GM23338 (cell line): ENCODE results near the gene FBXL2. TPM values are rescaled to one million over a fixed set of nuclear protein-coding genes. Genes with fewer than 3 reads are reported as not detected.

Experiments used
- ATAC-seq: fragments of 200-7000 bp; cut with Tn5 transposase; 3 replicates; pipeline ENCODE4 v1.9.1; 2020
- DNase-seq: peaks from one replicate; pipeline ENCODE4 v3.0.0-alpha.2; 2015; ENCODE audit warnings: low spot score
- H2AFZ ChIP-seq: fragments of 200-600 bp; sonication (generic); 2 replicates; pipeline ENCODE4 v1.8.0; 2016; ENCODE audit warnings: antibody characterized with exemption, mild to moderate bottlenecking, moderate library complexity
- H3F3A ChIP-seq: fragments of 200-600 bp; sonication (generic); replicated peaks from 2 replicates; pipeline ENCODE4 v1.8.0; 2017; ENCODE audit warnings: antibody characterized with exemption, mixed run types, low read depth
- H3K27ac ChIP-seq: fragments of 200-600 bp; sonication (generic); 2 replicates; pipeline ENCODE4 v1.6.1; 2016; ENCODE audit warnings: low read depth
- H3K27me3 ChIP-seq: fragments of 200-600 bp; sonication (generic); 2 replicates; pipeline ENCODE4 v1.8.0; 2016; ENCODE audit warnings: mild to moderate bottlenecking, mixed run types, moderate library complexity; ENCODE audit not compliant: insufficient read depth
- H3K36me3 ChIP-seq: fragments of 200-600 bp; sonication (generic); 2 replicates; pipeline ENCODE4 v1.8.0; 2016; ENCODE audit warnings: mild to moderate bottlenecking; ENCODE audit not compliant: insufficient read depth
- H3K4me1 ChIP-seq: fragments of 200-600 bp; sonication (generic); 2 replicates; pipeline ENCODE4 v1.8.0; 2016; ENCODE audit warnings: mild to moderate bottlenecking, moderate library complexity; ENCODE audit not compliant: insufficient read depth
- H3K4me2 ChIP-seq: fragments of 200-600 bp; sonication (generic); 2 replicates; pipeline ENCODE4 v1.7.1; 2017; ENCODE audit warnings: mixed run types
- H3K4me3 ChIP-seq: fragments of 200-600 bp; sonication (generic); 2 replicates; pipeline ENCODE4 v1.6.1; 2016; ENCODE audit warnings: mixed run types
- H3K79me2 ChIP-seq: fragments of 200-600 bp; sonication (generic); replicated peaks from 2 replicates; pipeline ENCODE4 v1.8.0; 2017; ENCODE audit warnings: mild to moderate bottlenecking; ENCODE audit not compliant: insufficient read depth
- H3K9me2 ChIP-seq: fragments of 200-600 bp; sonication (generic); 2 replicates; pipeline ENCODE4 v1.8.0; 2017; ENCODE audit not compliant: insufficient read depth
- H4K20me1 ChIP-seq: fragments of 200-600 bp; sonication (generic); replicated peaks from 2 replicates; pipeline ENCODE4 v1.8.0; 2017; ENCODE audit warnings: mild to moderate bottlenecking; ENCODE audit not compliant: insufficient read depth
- H3K27ac Mint-ChIP-seq: 2 replicates; pipeline ENCODE4 v1.8.0; 2020; ENCODE audit warnings: inconsistent platforms, mild to moderate bottlenecking, moderate library complexity, mixed read lengths
- H3K27me3 Mint-ChIP-seq: 3 replicates; pipeline ENCODE4 v1.8.0; 2022; ENCODE audit warnings: low read depth, mild to moderate bottlenecking, moderate library complexity, mixed read lengths, inconsistent platforms; ENCODE audit not compliant: insufficient read depth, poor library complexity
- H3K36me3 Mint-ChIP-seq: 3 replicates; pipeline ENCODE4 v1.8.0; 2021; ENCODE audit warnings: low read depth, mild to moderate bottlenecking, inconsistent platforms, moderate library complexity, mixed read lengths
- H3K4me1 Mint-ChIP-seq: 3 replicates; pipeline ENCODE4 v1.8.0; 2020; ENCODE audit warnings: mild to moderate bottlenecking, inconsistent platforms, mixed read lengths
- H3K4me3 Mint-ChIP-seq: 3 replicates; pipeline ENCODE4 v1.8.0; 2021; ENCODE audit warnings: moderate library complexity, mild to moderate bottlenecking, inconsistent platforms, mixed read lengths
- H3K9me3 Mint-ChIP-seq: 3 replicates; pipeline ENCODE4 v1.8.0; 2020; ENCODE audit warnings: moderate library complexity, mild to moderate bottlenecking, inconsistent platforms, mixed read lengths
- CREB1 ChIP-seq: fragments of 250-450 bp; sonication (Bioruptor Pico); IDR thresholded peaks from 2 replicates; pipeline ENCODE4 v1.5.0; 2020; ENCODE audit warnings: low read depth, mild to moderate bottlenecking, moderate library complexity
- CTCF ChIP-seq, 2 experiments: fragments of 200-600 bp in 1 of 2; sonication (generic) in 1 of 2; conservative IDR thresholded peaks; 2 replicates each; pipeline versions ENCODE4 v1.5.1 to v1.6.1; 2016 to 2017; ENCODE audit warnings: antibody characterized with exemption in 2 of 2, low read depth in 2 of 2, mild to moderate bottlenecking in 2 of 2, moderate library complexity in 1 of 2
- EZH2 ChIP-seq: fragments of 200-600 bp; sonication (generic); IDR thresholded peaks from one replicate; pipeline ENCODE4 v1.8.0; 2017; ENCODE audit warnings: antibody characterized with exemption, mild to moderate bottlenecking, low read depth; ENCODE audit not compliant: unreplicated experiment
- JUNB ChIP-seq: IDR thresholded peaks from one replicate; pipeline ENCODE4 v1.6.1; 2016; ENCODE audit warnings: antibody characterized with exemption; ENCODE audit not compliant: unreplicated experiment
- POLR2AphosphoS5 ChIP-seq: IDR thresholded peaks from 2 replicates; pipeline ENCODE4 v1.6.1; 2016; ENCODE audit warnings: antibody characterized with exemption, low read depth
- REST ChIP-seq: IDR thresholded peaks from one replicate; pipeline ENCODE4 v1.6.1; 2018; ENCODE audit warnings: antibody characterized with exemption; ENCODE audit not compliant: unreplicated experiment
- ZNF114 ChIP-seq: fragments of 250-450 bp; sonication (Bioruptor Pico); IDR thresholded peaks from 2 replicates; pipeline ENCODE4 v1.5.0; 2020; ENCODE audit warnings: mild to moderate bottlenecking, moderate library complexity
- ZNF331 ChIP-seq: fragments of 250-450 bp; sonication (Bioruptor Pico); IDR thresholded peaks from 2 replicates; pipeline ENCODE4 v1.5.0; 2020; ENCODE audit warnings: low read depth, mild to moderate bottlenecking, moderate library complexity
- ZNF462 ChIP-seq: fragments of 250-450 bp; sonication (Bioruptor Pico); IDR thresholded peaks from 2 replicates; pipeline ENCODE4 v1.5.0; 2020; ENCODE audit warnings: mild to moderate bottlenecking, moderate library complexity
- polyA plus RNA-seq: library from polyadenylated mRNA; unstranded; fragments of >200 nt; fragmentation: Nextera tagmentation; extraction: Ambion mirVana; gene quantifications from 2 replicates; pipeline ENCODE4 v1.2.1, GENCODE V29; 2016
- total RNA-seq: library from RNA; depleted of rRNA; stranded (reverse); fragments of >200 nt; shearing (Covaris generic); gene quantifications from 2 replicates; pipeline ENCODE4 v1.2.3, GENCODE V29; 2014

Gene FBXL2
- total and polyA plus RNA-seq, 2 experiments from 2014 or later = 2.8 to 5.7 TPM

- Histone ChIP-seq H4K20me1 (no peaks in the 10 kb centered on the region), H3K27ac (no peak overlapping the region), H3K4me3 (no peak overlapping the region), H3K79me2 (no peaks in the 10 kb centered on the region), H3K9me2 (no peaks in the 10 kb centered on the region), H3K36me3 (no peaks in the 10 kb centered on the region), H2AFZ (no peak overlapping the region), H3F3A (no peaks in the 10 kb centered on the region), H3K4me1 (no peaks in the 10 kb centered on the region), H3K27me3 (no peaks in the 10 kb centered on the region), H3K4me2 (no peak overlapping the region)
- peak; percentile 53; the same call in 2 of the 3 replicates for ATAC-seq
- Mint-ChIP-seq H3K27me3 (no peaks in the 10 kb centered on the region), H3K36me3 (no peaks in the 10 kb centered on the region), H3K9me3 (no peaks in the 10 kb centered on the region), H3K4me1 (no peaks in the 10 kb centered on the region), H3K27ac (no peak overlapping the region), H3K4me3 (no peak overlapping the region)
- TF ChIP-seq ZNF331 = no peak
- TF ChIP-seq CREB1 (CRISPR knock-in tag) = no peak
- TF ChIP-seq ZNF114 (CRISPR knock-in tag) = no peak
- no peak for TF ChIP-seq ZNF462 (CRISPR knock-in tag)
- no peak for TF ChIP-seq EZH2
- TF ChIP-seq JUNB = no peak
- TF ChIP-seq POLR2AphosphoS5 = no peak
- no peak for TF ChIP-seq CTCF (conservative IDR thresholded peaks at IDR 0.05; ENCODE audit: low read depth in 2 of 2)
- no peak for TF ChIP-seq REST
- no peak for DNase-seq
Measured at GRCh38 chr3:33256249-33256648, 21.0 kb upstream of the FBXL2 start.
